Measurements from ENCODE around the gene ENTPD2.
"Not testable (repeated sequence)": the region's sequence is repeated elsewhere in the genome, so short reads cannot be mapped to it uniquely, and the experiment has no call there.

GRCh38 chr9:137062798-137063197 is 8.9 kb upstream of the ENTPD2 start:
- not testable (repeated sequence) for TF ChIP-seq EZH2 (IDR thresholded peaks at IDR 0.05; ENCODE audit: borderline replicate concordance, low read depth, low read length, severe bottlenecking); POLR2A (IDR thresholded peaks at IDR 0.05; ENCODE audit: low read depth, low read length); MYC (IDR thresholded peaks at IDR 0.05; ENCODE audit: low read depth, low read length); CTCF (IDR thresholded peaks at IDR 0.05; ENCODE audit: extremely low read depth in 1 of 2, insufficient read depth in 1 of 2, low read depth in 1 of 2, low read length in 2 of 2)
